GM19463 (cell line): Measurements from ENCODE around the gene FAAH.
A peak's percentile ranks its signal among the peaks of the same experiment; 100 is the strongest.

Experiments
- ATAC-seq: cut with Tn5 transposase; IDR thresholded peaks from one replicate; pipeline ENCODE4 v1.9.1; 2021; ENCODE audit warnings: mild to moderate bottlenecking, moderate library complexity; ENCODE audit not compliant: unreplicated experiment

Gene FAAH

GRCh38 chr1:46400421-46400820 is 6.3 kb downstream of the FAAH start:
- ATAC-seq, result no peak

- no peak for ATAC-seq
These were observed 7.2 kb downstream of the FAAH start for GRCh38 chr1:46401154-46401913.

GRCh38 chr1:46401964-46402626 is 8.0 kb downstream of the FAAH start:
- ATAC-seq, result no peak

GRCh38 chr1:46403916-46404315 is 9.8 kb downstream of the FAAH start:
- no peak for ATAC-seq

- ATAC-seq, result no peak
These were observed 10.5 kb downstream of the FAAH start for GRCh38 chr1:46404482-46405196.

- no peak for ATAC-seq
These were observed 11.1 kb downstream of the FAAH start for GRCh38 chr1:46405197-46405555.

- ATAC-seq, result no peak
These were observed 11.6 kb downstream of the FAAH start for GRCh38 chr1:46405724-46406123.

- ATAC-seq, result no peak
These were observed 12.9 kb downstream of the FAAH start for GRCh38 chr1:46406881-46407608.

GRCh38 chr1:46407636-46408035 is 13.5 kb downstream of the FAAH start:
- no peak for ATAC-seq

GRCh38 chr1:46408356-46409062 is 14.4 kb downstream of the FAAH start:
- ATAC-seq, result no peak

- no peak for ATAC-seq
These were observed 14.9 kb downstream of the FAAH start for GRCh38 chr1:46409063-46409372.

- ATAC-seq, result no peak
These were observed 16.3 kb downstream of the FAAH start for GRCh38 chr1:46410156-46411009.

- ATAC-seq, result no peak
These were observed 16.9 kb downstream of the FAAH start for GRCh38 chr1:46411010-46411405.

- no peak for ATAC-seq
These were observed 17.7 kb downstream of the FAAH start for GRCh38 chr1:46411601-46412341.

GRCh38 chr1:46412893-46413595 is 18.9 kb downstream of the FAAH start:
- ATAC-seq, result no peak

GRCh38 chr1:46413596-46413985 is 19.5 kb downstream of the FAAH start:
- ATAC-seq, result peak; percentile 66

- no peak for ATAC-seq
These were observed 21.4 kb downstream of the FAAH start for GRCh38 chr1:46415514-46415913.

- no peak for ATAC-seq
These were observed 24.9 kb downstream of the FAAH start for GRCh38 chr1:46418976-46419375.

GRCh38 chr1:46420533-46420915 is 26.4 kb downstream of the FAAH start:
- ATAC-seq, result no peak
